ENCODE results near the gene ABCG8.

ABCG8 gene

DNA sequence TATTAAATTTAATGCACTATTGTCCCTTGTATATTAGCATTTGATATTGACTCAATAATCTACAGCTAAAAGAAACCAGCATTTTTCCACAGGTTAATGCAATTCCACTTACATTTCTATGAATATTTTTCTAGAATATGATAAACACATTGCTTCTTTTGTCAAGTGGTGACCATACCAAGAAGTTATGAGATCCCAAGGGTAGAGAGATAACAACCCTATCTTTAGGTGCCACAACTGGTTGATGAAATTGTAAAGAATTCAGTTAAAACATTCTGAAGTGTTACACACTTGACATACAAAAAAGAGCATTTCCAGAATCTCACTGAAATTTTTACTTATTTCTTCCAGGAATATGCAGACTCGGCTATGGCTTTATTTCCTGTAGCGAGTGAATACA is 56.0 kb downstream of the ABCG8 start:
- TF ChIP-seq RARB (CRISPR knock-in tag; IDR thresholded peaks at IDR 0.05): no peak
- TF ChIP-seq CSDC2 (CRISPR knock-in tag; IDR thresholded peaks at IDR 0.05): no peak
- TF ChIP-seq, protein P1, sequence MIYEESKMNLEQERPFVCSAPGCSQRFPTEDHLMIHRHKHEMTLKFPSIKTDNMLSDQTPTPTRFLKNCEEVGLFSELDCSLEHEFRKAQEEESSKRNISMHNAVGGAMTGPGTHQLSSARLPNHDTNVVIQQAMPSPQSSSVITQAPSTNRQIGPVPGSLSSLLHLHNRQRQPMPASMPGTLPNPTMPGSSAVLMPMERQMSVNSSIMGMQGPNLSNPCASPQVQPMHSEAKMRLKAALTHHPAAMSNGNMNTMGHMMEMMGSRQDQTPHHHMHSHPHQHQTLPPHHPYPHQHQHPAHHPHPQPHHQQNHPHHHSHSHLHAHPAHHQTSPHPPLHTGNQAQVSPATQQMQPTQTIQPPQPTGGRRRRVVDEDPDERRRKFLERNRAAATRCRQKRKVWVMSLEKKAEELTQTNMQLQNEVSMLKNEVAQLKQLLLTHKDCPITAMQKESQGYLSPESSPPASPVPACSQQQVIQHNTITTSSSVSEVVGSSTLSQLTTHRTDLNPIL (CRISPR knock-in tag; IDR thresholded peaks at IDR 0.05; ENCODE audit: low read depth): no peak
- TF ChIP-seq ISL1 (CRISPR knock-in tag; IDR thresholded peaks at IDR 0.05): no peak
- no peak for TF ChIP-seq ESRRG (CRISPR knock-in tag; IDR thresholded peaks at IDR 0.05)
- TF ChIP-seq ZNF70 (CRISPR knock-in tag; IDR thresholded peaks at IDR 0.05): no peak
- TF ChIP-seq PPARA (CRISPR knock-in tag; IDR thresholded peaks at IDR 0.05; ENCODE audit: borderline replicate concordance): no peak
- no peak for ATAC-seq

- TF ChIP-seq OSR1 (CRISPR knock-in tag; IDR thresholded peaks at IDR 0.05): no peak
- no peak for ATAC-seq
These were observed 58.1 kb downstream of the ABCG8 start for GRCh38 chr2:43896906-43897305.

DNA sequence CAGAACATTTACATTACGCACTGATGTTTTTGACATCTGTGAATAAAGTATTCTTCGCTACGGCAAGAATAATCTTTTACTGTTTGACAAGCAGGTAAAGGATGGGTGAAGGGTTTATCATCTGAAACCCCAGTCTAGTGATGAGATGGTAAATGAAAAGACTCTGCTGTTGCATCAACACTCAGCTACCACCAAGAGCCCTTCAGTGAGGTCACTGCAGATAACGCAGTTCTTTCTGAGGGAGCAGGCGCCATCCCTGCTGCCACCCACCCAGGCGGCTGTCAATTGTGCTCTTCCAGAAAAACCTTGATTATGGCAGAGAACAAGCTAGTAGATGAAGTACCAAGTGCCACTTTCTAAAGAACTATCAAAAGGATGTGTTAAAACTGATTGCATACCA is 58.7 kb downstream of the ABCG8 start:
- no peak for ATAC-seq
- no peak for TF ChIP-seq TCF4 (CRISPR knock-in tag; IDR thresholded peaks at IDR 0.05; ENCODE audit: borderline replicate concordance)
- TF ChIP-seq TOX (CRISPR knock-in tag; IDR thresholded peaks at IDR 0.05; ENCODE audit: borderline replicate concordance): no peak
- TF ChIP-seq TSHZ2 (CRISPR knock-in tag; IDR thresholded peaks at IDR 0.05): no peak
- no peak for TF ChIP-seq ZNF70 (CRISPR knock-in tag; IDR thresholded peaks at IDR 0.05)
- TF ChIP-seq POU6F1 (CRISPR knock-in tag; IDR thresholded peaks at IDR 0.05; ENCODE audit: borderline replicate concordance, low read depth): no peak
- TF ChIP-seq OSR1 (CRISPR knock-in tag; IDR thresholded peaks at IDR 0.05): no peak
- TF ChIP-seq GLIS3 (CRISPR knock-in tag; IDR thresholded peaks at IDR 0.05): no peak
- TF ChIP-seq, protein P1 (CRISPR knock-in tag; IDR thresholded peaks at IDR 0.05; ENCODE audit: low read depth): no peak
- TF ChIP-seq ZFP3 (CRISPR knock-in tag; IDR thresholded peaks at IDR 0.05): no peak
- no peak for TF ChIP-seq ARNTL (CRISPR knock-in tag; IDR thresholded peaks at IDR 0.05; ENCODE audit: borderline replicate concordance, low read depth)
- TF ChIP-seq ZC3H10 (CRISPR knock-in tag; IDR thresholded peaks at IDR 0.05): no peak
- no peak for TF ChIP-seq ESRRG (CRISPR knock-in tag; IDR thresholded peaks at IDR 0.05)
- no peak for TF ChIP-seq RARB (CRISPR knock-in tag; IDR thresholded peaks at IDR 0.05)
- TF ChIP-seq, protein P2, sequence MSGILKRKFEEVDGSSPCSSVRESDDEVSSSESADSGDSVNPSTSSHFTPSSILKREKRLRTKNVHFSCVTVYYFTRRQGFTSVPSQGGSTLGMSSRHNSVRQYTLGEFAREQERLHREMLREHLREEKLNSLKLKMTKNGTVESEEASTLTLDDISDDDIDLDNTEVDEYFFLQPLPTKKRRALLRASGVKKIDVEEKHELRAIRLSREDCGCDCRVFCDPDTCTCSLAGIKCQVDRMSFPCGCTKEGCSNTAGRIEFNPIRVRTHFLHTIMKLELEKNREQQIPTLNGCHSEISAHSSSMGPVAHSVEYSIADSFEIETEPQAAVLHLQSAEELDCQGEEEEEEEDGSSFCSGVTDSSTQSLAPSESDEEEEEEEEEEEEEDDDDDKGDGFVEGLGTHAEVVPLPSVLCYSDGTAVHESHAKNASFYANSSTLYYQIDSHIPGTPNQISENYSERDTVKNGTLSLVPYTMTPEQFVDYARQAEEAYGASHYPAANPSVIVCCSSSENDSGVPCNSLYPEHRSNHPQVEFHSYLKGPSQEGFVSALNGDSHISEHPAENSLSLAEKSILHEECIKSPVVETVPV (CRISPR knock-in tag; IDR thresholded peaks at IDR 0.05): no peak
- TF ChIP-seq CSDC2 (CRISPR knock-in tag; IDR thresholded peaks at IDR 0.05): no peak

GRCh38 chr2:43898134-43898837 is 59.5 kb downstream of the ABCG8 start:
- ATAC-seq: no peak
- TF ChIP-seq PPARA (CRISPR knock-in tag; IDR thresholded peaks at IDR 0.05; ENCODE audit: borderline replicate concordance): no peak
- TF ChIP-seq POU6F1 (CRISPR knock-in tag; IDR thresholded peaks at IDR 0.05; ENCODE audit: borderline replicate concordance, low read depth): no peak
- no peak for TF ChIP-seq PATZ1 (CRISPR knock-in tag; IDR thresholded peaks at IDR 0.05; ENCODE audit: borderline replicate concordance)
- TF ChIP-seq CSDC2 (CRISPR knock-in tag; IDR thresholded peaks at IDR 0.05): no peak
- no peak for TF ChIP-seq TCF4 (CRISPR knock-in tag; IDR thresholded peaks at IDR 0.05; ENCODE audit: borderline replicate concordance)
- no peak for TF ChIP-seq ZNF70 (CRISPR knock-in tag; IDR thresholded peaks at IDR 0.05)
- TF ChIP-seq ZFP30 (CRISPR knock-in tag; IDR thresholded peaks at IDR 0.05): no peak
- TF ChIP-seq, protein P2 (CRISPR knock-in tag; IDR thresholded peaks at IDR 0.05): no peak
- no peak for TF ChIP-seq ISL1 (CRISPR knock-in tag; IDR thresholded peaks at IDR 0.05)
- no peak for TF ChIP-seq ZFP3 (CRISPR knock-in tag; IDR thresholded peaks at IDR 0.05)
- no peak for TF ChIP-seq ESRRG (CRISPR knock-in tag; IDR thresholded peaks at IDR 0.05)
- no peak for TF ChIP-seq ZNF8 (CRISPR knock-in tag; IDR thresholded peaks at IDR 0.05)
